NCI-H2171 treated with DMSO at 0.1 percent for 48 hours (cell line): Measurements from ENCODE around the gene FLNC.

Source experiments
- DNase-seq: peaks from one replicate; lab custom pipeline; 2025; lab: John Stamatoyannopoulos, UW

FLNC gene

GRCh38 chr7:128865303-128865702 is 35.1 kb downstream of the FLNC start:
- no peak for DNase-seq

- no peak for DNase-seq
Measured at GRCh38 chr7:128865996-128866877, 36.0 kb downstream of the FLNC start.

- no peak for DNase-seq
Measured at GRCh38 chr7:128867241-128867640, 37.0 kb downstream of the FLNC start.

GRCh38 chr7:128867842-128868623 is 37.8 kb downstream of the FLNC start:
- peak; percentile 96 for DNase-seq

GRCh38 chr7:128868624-128869137 is 38.5 kb downstream of the FLNC start:
- DNase-seq = no peak

- peak; percentile 60 for DNase-seq
Measured at GRCh38 chr7:128869138-128869943, 39.1 kb downstream of the FLNC start.

- no peak for DNase-seq
Measured at GRCh38 chr7:128869944-128870285, 39.7 kb downstream of the FLNC start.

- DNase-seq = no peak
Measured at GRCh38 chr7:128871050-128871449, 40.8 kb downstream of the FLNC start.

GRCh38 chr7:128872394-128872824 is 42.2 kb downstream of the FLNC start:
- no peak for DNase-seq

GRCh38 chr7:128873234-128873633 is 43.0 kb downstream of the FLNC start:
- DNase-seq = no peak

- DNase-seq = peak; percentile 18
Measured at GRCh38 chr7:128874140-128875031, 44.2 kb downstream of the FLNC start.

- DNase-seq = peak; percentile 43
Measured at GRCh38 chr7:128875523-128875948, 45.3 kb downstream of the FLNC start.

- DNase-seq = no peak
Measured at GRCh38 chr7:128876127-128876526, 45.9 kb downstream of the FLNC start.

- DNase-seq = no peak
Measured at GRCh38 chr7:128876586-128876977, 46.4 kb downstream of the FLNC start.

GRCh38 chr7:128876978-128877755 is 47.0 kb downstream of the FLNC start:
- DNase-seq = no peak

- DNase-seq = no peak
Measured at GRCh38 chr7:128877756-128878120, 47.5 kb downstream of the FLNC start.

- DNase-seq = no peak
Measured at GRCh38 chr7:128878226-128879105, 48.3 kb downstream of the FLNC start.

GRCh38 chr7:128879461-128879938 is 49.3 kb downstream of the FLNC start:
- DNase-seq = no peak
